RWPE1 (cell line): ENCODE data around the gene FEZF1.

Source experiments
- CTCF ChIA-PET: fragments of 350-600 bp; sonication (Branson Sonifier 250); formaldehyde crosslinking; extraction: SDS; loops from one replicate; lab custom pipeline; 2021; lab: Yijun Ruan, JAX
- POLR2A ChIA-PET: fragments of 400-600 bp; formaldehyde crosslinking; extraction: SDS; loops from one replicate; lab custom pipeline; 2020; ENCODE audit warnings: antibody characterized with exemption; ENCODE audit not compliant: low non-redundant PET; lab: Yijun Ruan, JAX
- DNase-seq: peaks from one replicate; pipeline ENCODE4 v3.0.0; 2012; ENCODE audit warnings: low spot score
- H3K27ac ChIP-seq: fragments of 450-650 bp; 2 replicates; pipeline ENCODE4 v1.5.1; 2017
- CTCF ChIP-seq: fragments of 450-650 bp; conservative IDR thresholded peaks from 2 replicates; pipeline ENCODE4 v1.5.1; 2017; ENCODE audit warnings: low read depth, mild to moderate bottlenecking

FEZF1 gene

GRCh38 chr7:122339145-122339904, 34.8 kb upstream of the FEZF1 start:
- no peak for TF ChIP-seq CTCF
- H3K27ac ChIP-seq = no peak overlapping the region
- ChIA-PET POLR2A (no interaction called here), CTCF (no interaction called here)
- no peak for DNase-seq

GRCh38 chr7:122337011-122337410, 32.5 kb upstream of the FEZF1 start:
- H3K27ac ChIP-seq = no peak overlapping the region
- CTCF ChIA-PET = no interaction called here
- DNase-seq = no peak
- no peak for TF ChIP-seq CTCF
- POLR2A ChIA-PET = no interaction called here

GRCh38 chr7:122329145-122329802, 24.7 kb upstream of the FEZF1 start:
- DNase-seq = no peak
- no peak for TF ChIP-seq CTCF
- ChIA-PET CTCF (interaction anchor here (0.9 kb wide), 1 partner anchor 898 kb away, joined by 3 read pairs; no protein-coding TSS in a partner anchor), POLR2A (no interaction called here)
- no peak overlapping the region for H3K27ac ChIP-seq

- DNase-seq = no peak
- POLR2A ChIA-PET = no interaction called here
- no peak overlapping the region for H3K27ac ChIP-seq
- TF ChIP-seq CTCF = no peak
- CTCF ChIA-PET = no interaction called here
Measured at GRCh38 chr7:122327969-122328368, 23.4 kb upstream of the FEZF1 start.

- no peak for DNase-seq
- POLR2A ChIA-PET = no interaction called here
- CTCF ChIA-PET = no interaction called here
- no peak for TF ChIP-seq CTCF
- no peak overlapping the region for H3K27ac ChIP-seq
Measured at GRCh38 chr7:122316467-122317388, 12.2 kb upstream of the FEZF1 start.
